Measurements from ENCODE around the gene RIN1. TPM values are rescaled to one million over a fixed set of nuclear protein-coding genes. Genes with fewer than 3 reads are reported as not detected.

RIN1 gene
- total and polyA plus RNA-seq, 2 donors (not counting 3 experiments of a cell fraction or from before 2014, with no cell fraction given), result 4.4 to 10.2 TPM

GRCh38 chr11:66324664-66325063 is 11.6 kb downstream of the RIN1 start:
- BruUV-seq (replicated peaks), result no TSS peak
- Histone ChIP-seq H4K20me1 (replicated peaks; ENCODE audit: control insufficient read depth, extremely low read depth, insufficient read depth, low read length) (no peaks in the 10 kb centered on the region), H3K9me1 (replicated peaks; ENCODE audit: control insufficient read depth, extremely low read depth, insufficient read depth, low read length) (no peaks in the 10 kb centered on the region), H3K4me2 (ENCODE audit: insufficient read depth, low read length) (no peak overlapping the region), H2AFZ (ENCODE audit: low read depth, low read length) (no peak overlapping the region), H3K9me3 (replicated peaks; ENCODE audit: control insufficient read depth, insufficient read depth, low read length) (no peaks in the 10 kb centered on the region), H3K27ac (ENCODE audit: insufficient read depth, low read depth, low read length) (no peak overlapping the region), H3K4me3 (replicated peaks in 1 of 3; ENCODE audit: insufficient read depth in 1 of 3, low read depth in 1 of 3, low read length in 3 of 3) (no peak overlapping the region), H3K4me1 (ENCODE audit: control insufficient read depth, extremely low read depth, insufficient read depth, low read length) (peaks cover 7% of the 10 kb centered on the region), H3K79me2 (ENCODE audit: control insufficient read depth, insufficient read depth, low read length) (no peaks in the 10 kb centered on the region), H3K36me3 (ENCODE audit: control insufficient read depth in 2 of 2, extremely low read depth in 1 of 2, insufficient read depth in 2 of 2, low read length in 2 of 2) (no peaks in the 10 kb centered on the region), H3K9ac (replicated peaks; ENCODE audit: extremely low read depth, insufficient read depth, low read length) (no peak overlapping the region), H3K27me3 (ENCODE audit: control insufficient read depth in 2 of 2, insufficient read depth in 2 of 2, low read length in 2 of 2) (no peaks in the 10 kb centered on the region)
- POLR2A ChIA-PET, result interaction anchor here (1.7 kb wide), 1 partner anchor 12 kb away, joined by 4 read pairs; no protein-coding TSS in a partner anchor
- dilution Hi-C loops (cut with MboI; ENCODE audit: extremely low pct_ligation_motif_present, low sequenced_read_pairs), result no loop called here
- TF ChIP-seq CTCF (IDR thresholded peaks at IDR 0.05; ENCODE audit: extremely low read depth in 1 of 2, insufficient read depth in 1 of 2, low read depth in 1 of 2, low read length in 2 of 2) (no peak), GATA2 (IDR thresholded peaks at IDR 0.05; ENCODE audit: insufficient read depth, insufficient read length, low read depth, low read length) (no peak), FOS (IDR thresholded peaks at IDR 0.05; ENCODE audit: borderline replicate concordance, insufficient read depth, low read length) (no peak), MAX (IDR thresholded peaks at IDR 0.05; ENCODE audit: insufficient read depth, insufficient read length) (no peak), JUN (IDR thresholded peaks at IDR 0.05; ENCODE audit: borderline replicate concordance, insufficient read depth, insufficient read length, low read depth) (no peak), MYC (IDR thresholded peaks at IDR 0.05; ENCODE audit: low read depth, low read length) (no peak), POLR2AphosphoS5 (IDR thresholded peaks at IDR 0.05; ENCODE audit: insufficient read depth, low read depth, low read length) (no peak), EZH2 (IDR thresholded peaks at IDR 0.05; ENCODE audit: borderline replicate concordance, low read depth, low read length, severe bottlenecking) (no peak), POLR2A (IDR thresholded peaks at IDR 0.05; ENCODE audit: low read depth, low read length) (no peak)
- intact Hi-C loops (cut with micrococcal nuclease), result no loop called here
- DNase-seq (ENCODE audit: low read depth, low spot score) (no peak), FAIRE-seq (no peak)
- CTCF ChIA-PET, result interaction anchor here (4.0 kb wide), 1 partner anchor 12 kb away, joined by 56 read pairs; no protein-coding TSS in a partner anchor

Measured in endothelial cell of umbilical vein (primary cell).